ENCODE data around the gene BTBD3. TPM values are rescaled to one million over a fixed set of nuclear protein-coding genes. Genes with fewer than 3 reads are reported as not detected.

BTBD3 gene
- 4.7 TPM for total RNA-seq

DNA sequence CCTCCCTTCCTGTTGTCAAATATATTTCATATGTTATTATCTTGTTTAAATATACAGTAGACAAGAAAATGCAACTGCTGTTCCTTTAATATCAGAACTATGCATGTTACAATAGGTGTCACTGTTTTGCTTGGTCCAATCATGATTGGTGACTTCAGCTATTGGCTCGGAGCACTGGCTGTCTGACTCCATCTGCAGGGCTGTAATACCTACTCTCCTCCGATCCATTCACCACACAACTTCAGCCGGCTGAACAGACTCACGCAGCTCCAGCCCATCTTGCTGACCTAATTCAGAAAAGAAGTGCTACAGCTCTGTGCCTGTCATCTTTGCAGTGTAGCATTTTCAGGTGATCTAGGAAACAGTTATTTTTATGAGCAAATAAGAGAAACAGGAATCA is at the start of gene BTBD3:
TSS of gene BTBD3 (plus strand) at position 231 of the 400 bp plus-strand sequence. CDS start 383 bp downstream, outside the sequence.
- H3K27me3 ChIP-seq (ENCODE audit: insufficient read depth, low read length), result no peaks in the 10 kb centered on the region
- H3K9me3 ChIP-seq (ENCODE audit: low read depth, low read length), result no peaks in the 10 kb centered on the region
- peaks cover 8% of the 10 kb centered on the region for H3K4me1 ChIP-seq (ENCODE audit: insufficient read depth, low read length)
- H3K4me3 ChIP-seq (ENCODE audit: low read length), result no peak within 1 kb of the TSS

DNA sequence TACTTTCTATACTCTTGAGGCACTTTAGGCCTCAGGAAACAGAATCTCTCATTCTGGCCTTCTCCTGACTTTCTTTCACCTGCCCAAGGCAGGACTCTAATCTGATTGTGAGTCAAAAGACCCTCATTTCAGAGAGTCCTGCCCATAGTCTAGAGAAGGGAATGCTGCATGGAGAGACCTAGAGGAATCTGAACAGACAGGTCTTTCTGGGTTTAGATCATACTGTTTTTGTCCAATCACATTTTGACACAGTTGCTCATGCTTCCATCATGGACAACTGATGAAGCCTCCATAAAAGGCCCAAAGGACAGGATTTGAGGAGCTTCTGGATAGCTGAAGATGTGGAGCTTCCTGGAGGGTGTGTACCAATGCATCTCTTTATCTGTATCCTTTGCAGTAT is 48.1 kb upstream of the BTBD3 start:
- Histone ChIP-seq H3K4me1 (ENCODE audit: insufficient read depth, low read length) (no peaks in the 10 kb centered on the region), H3K4me3 (ENCODE audit: low read length) (no peak overlapping the region), H3K9me3 (ENCODE audit: low read depth, low read length) (no peaks in the 10 kb centered on the region), H3K27me3 (ENCODE audit: insufficient read depth, low read length) (no peaks in the 10 kb centered on the region)

DNA sequence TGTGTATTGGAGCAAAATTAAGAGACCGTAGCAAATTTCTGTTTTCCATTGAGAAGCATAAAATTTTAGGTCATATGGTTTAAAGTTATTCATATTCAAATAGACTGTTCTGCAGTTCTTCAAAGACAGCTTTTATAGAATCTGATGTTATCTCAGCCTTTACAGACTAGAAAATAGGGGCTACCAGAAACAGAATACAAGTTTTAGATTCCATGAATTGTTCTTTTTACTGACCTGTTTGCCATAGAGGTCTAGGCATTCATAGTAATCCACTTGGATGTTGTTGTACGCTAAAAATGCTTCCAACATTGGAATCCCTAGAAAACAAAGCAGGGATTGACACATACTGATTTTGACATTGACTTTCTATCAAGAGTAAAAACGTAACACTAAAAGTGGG is 47.3 kb upstream of the BTBD3 start:
- H3K4me1 ChIP-seq (ENCODE audit: insufficient read depth, low read length), result no peaks in the 10 kb centered on the region
- H3K9me3 ChIP-seq (ENCODE audit: low read depth, low read length), result no peaks in the 10 kb centered on the region
- no peak overlapping the region for H3K4me3 ChIP-seq (ENCODE audit: low read length)
- H3K27me3 ChIP-seq (ENCODE audit: insufficient read depth, low read length), result no peaks in the 10 kb centered on the region

DNA sequence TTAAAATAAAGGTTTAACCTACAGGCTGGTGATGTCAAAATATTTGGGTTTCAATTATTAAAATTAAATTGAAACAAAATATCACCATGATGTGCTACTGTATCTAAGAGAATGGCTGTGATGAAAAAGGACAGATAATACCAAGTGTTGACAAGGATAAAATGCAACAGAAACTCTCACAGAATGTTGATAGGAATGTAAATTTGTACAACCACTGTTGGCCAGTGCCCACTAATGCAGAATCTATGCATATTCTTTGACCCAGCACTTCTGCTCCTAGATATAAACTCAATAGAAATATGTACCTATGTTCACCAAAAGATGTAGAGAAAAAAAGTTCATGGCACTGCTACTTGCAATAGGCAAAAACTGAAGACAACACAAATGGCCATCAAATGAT is 41.1 kb upstream of the BTBD3 start:
- no peaks in the 10 kb centered on the region for H3K9me3 ChIP-seq (ENCODE audit: low read depth, low read length)
- no peaks in the 10 kb centered on the region for H3K4me1 ChIP-seq (ENCODE audit: insufficient read depth, low read length)
- no peak overlapping the region for H3K4me3 ChIP-seq (ENCODE audit: low read length)
- no peaks in the 10 kb centered on the region for H3K27me3 ChIP-seq (ENCODE audit: insufficient read depth, low read length)

DNA sequence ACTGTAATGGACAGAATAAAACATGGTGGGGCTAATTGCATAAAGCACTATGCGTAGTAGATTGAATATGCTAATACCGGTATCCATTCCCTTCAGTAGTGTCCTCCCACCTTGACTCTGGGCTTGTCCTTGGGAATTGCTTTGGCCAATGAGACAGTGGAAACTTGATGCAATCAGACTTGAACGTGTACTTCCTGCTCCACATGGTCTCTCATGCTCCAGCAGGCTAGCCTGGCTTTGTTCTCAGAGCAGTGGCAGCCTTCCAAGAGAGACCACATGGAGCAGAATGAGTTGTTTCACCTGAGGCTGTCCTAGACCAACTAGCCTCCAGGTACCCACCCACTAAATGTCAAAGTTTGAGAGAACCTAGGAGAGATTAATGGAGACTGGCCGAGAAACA is 37.0 kb upstream of the BTBD3 start:
- no peaks in the 10 kb centered on the region for H3K9me3 ChIP-seq (ENCODE audit: low read depth, low read length)
- no peak overlapping the region for H3K4me3 ChIP-seq (ENCODE audit: low read length)
- H3K27me3 ChIP-seq (ENCODE audit: insufficient read depth, low read length), result no peaks in the 10 kb centered on the region
- H3K4me1 ChIP-seq (ENCODE audit: insufficient read depth, low read length), result no peaks in the 10 kb centered on the region

DNA sequence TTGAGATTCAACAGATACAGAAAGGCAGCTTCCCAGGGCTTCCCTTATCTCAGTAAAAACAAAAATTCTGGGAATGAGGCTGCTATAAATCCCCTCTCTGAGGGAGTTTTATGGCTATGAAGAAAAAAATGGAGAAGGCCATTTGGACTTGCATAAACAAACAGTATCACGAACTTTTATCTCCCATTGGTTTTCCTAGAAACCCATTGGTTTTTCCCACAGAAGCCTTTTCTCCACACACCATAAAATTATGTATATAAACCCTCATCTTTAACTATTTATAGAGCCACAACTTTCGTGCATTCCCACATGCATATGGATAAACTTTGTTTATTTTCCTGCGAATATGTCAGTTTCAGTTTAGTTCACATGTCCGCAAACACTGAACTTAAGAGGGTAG is 36.2 kb upstream of the BTBD3 start:
- H3K4me1 ChIP-seq (ENCODE audit: insufficient read depth, low read length), result no peaks in the 10 kb centered on the region
- H3K27me3 ChIP-seq (ENCODE audit: insufficient read depth, low read length), result no peaks in the 10 kb centered on the region
- no peaks in the 10 kb centered on the region for H3K9me3 ChIP-seq (ENCODE audit: low read depth, low read length)
- no peak overlapping the region for H3K4me3 ChIP-seq (ENCODE audit: low read length)

DNA sequence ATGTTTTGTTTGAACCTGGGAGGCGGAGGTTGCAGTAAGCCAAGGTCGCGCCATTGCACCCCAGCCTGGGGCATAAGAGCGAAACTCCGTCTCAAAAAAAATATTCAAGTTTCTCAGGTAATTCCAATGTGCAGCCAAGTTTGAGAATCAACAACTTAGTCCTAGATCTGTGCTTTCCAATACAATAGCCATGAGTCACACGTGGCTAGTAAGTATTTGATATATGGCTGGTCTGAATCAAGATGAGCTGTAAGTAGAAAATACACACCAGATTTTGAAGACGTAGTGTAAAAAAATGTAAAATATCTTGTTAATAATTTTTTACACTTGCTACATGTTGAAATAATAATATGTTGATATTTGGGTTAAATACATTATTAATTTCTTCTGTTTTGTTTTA is 35.0 kb upstream of the BTBD3 start:
- H3K9me3 ChIP-seq (ENCODE audit: low read depth, low read length), result no peaks in the 10 kb centered on the region
- H3K27me3 ChIP-seq (ENCODE audit: insufficient read depth, low read length), result no peaks in the 10 kb centered on the region
- H3K4me3 ChIP-seq (ENCODE audit: low read length), result no peak overlapping the region
- no peaks in the 10 kb centered on the region for H3K4me1 ChIP-seq (ENCODE audit: insufficient read depth, low read length)

DNA sequence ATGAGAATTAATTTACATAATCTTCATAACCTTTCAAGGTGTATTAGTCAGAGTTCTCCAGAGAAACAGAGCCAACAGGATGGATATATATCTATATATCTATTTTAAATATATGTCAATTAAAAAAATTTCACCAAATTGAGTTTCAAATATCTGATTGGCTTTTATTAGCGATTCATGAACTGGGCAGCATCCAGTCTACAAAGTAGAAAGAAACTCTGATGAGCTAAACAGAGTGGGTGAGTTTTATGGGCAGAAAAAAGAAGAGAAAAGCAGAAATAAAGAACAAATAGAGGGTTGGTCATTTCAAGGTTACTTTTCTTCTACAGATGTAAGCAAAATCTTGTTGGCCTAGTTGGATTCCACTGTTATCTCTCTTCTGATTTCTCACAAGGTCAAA is 29.0 kb upstream of the BTBD3 start:
- Histone ChIP-seq H3K27me3 (ENCODE audit: insufficient read depth, low read length) (no peaks in the 10 kb centered on the region), H3K4me1 (ENCODE audit: insufficient read depth, low read length) (peaks cover 15% of the 10 kb centered on the region), H3K4me3 (ENCODE audit: low read length) (no peak overlapping the region), H3K9me3 (ENCODE audit: low read depth, low read length) (no peaks in the 10 kb centered on the region)

DNA sequence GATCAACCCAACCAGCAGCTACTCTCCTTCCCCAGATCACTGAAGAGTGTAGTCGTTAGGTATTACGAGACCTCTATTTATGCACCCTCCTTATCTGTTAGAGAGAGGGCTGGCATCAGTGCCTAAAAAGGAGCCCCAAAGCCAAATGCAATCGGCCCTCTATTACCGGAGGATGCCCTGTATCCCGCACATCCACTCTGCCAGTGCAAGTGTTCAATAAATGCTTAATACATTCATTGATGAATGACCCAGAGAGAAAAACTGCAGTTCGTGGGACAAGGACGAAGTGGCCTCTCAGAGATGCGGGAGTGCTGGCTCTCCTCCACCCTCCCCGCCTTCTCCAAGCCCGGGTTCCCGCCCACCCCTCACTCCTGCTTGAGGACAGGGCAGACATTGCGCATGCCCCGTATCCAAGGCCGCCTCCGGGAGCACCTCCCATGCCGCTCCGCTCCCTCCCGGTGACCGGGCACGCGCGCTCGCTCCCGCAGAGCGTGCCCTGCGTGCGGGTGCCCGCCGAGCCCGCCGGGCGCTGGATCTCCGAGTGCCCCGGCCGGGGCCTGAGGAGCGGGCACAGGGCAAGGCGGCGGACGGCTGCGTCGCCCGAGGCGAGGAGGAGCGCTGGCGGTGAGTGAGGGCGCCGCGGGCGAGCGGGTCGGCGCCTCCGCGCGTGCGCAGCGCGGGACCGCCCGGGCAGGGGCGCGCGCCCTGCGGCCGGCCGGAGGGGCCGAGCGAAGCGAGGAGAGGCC is 27.2 kb upstream of the BTBD3 start:
- Histone ChIP-seq H3K27me3 (ENCODE audit: insufficient read depth, low read length) (no peaks in the 10 kb centered on the region), H3K4me1 (ENCODE audit: insufficient read depth, low read length) (peaks cover 15% of the 10 kb centered on the region), H3K4me3 (ENCODE audit: low read length) (peak overlapping the region; percentile 51), H3K9me3 (ENCODE audit: low read depth, low read length) (no peaks in the 10 kb centered on the region)

DNA sequence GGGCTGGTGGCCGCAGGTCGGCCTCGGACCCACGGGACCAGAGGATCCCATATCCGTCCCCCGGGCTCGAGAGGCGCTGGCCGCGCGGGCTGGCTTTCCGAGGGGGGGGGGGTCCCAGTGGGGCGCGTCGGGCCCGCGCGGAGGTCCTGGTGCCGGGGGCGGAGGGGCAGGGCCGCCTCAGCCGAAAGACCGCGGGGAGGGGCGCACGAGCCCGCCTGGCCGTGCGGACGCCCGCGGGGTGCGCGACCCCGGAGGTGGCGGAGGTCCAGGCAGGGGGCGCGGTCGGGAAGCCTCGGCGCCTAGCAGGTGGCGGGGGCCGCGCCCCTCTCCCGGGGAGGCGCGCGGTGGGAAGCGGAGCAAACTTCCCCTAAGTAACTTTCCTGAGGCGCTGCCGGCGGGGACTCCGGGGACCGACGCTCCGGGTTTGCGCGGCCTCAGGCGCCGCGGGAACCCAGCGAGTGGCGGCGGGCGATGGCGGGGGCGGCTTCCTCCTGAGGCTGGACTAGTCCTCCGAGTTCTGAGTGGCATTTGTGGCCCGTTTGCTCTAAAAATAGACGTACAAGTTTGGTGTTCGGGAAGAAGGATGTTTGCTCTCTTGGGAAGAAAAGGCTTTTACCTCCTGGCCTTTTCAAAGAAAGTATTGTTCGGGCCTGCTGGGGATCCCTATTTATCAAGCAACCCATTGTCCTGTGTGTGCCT is 26.5 kb upstream of the BTBD3 start:
- H3K27me3 ChIP-seq (ENCODE audit: insufficient read depth, low read length), result no peaks in the 10 kb centered on the region
- peak overlapping the region; percentile 51 for H3K4me3 ChIP-seq (ENCODE audit: low read length)
- H3K9me3 ChIP-seq (ENCODE audit: low read depth, low read length), result no peaks in the 10 kb centered on the region
- peaks cover 15% of the 10 kb centered on the region for H3K4me1 ChIP-seq (ENCODE audit: insufficient read depth, low read length)

DNA sequence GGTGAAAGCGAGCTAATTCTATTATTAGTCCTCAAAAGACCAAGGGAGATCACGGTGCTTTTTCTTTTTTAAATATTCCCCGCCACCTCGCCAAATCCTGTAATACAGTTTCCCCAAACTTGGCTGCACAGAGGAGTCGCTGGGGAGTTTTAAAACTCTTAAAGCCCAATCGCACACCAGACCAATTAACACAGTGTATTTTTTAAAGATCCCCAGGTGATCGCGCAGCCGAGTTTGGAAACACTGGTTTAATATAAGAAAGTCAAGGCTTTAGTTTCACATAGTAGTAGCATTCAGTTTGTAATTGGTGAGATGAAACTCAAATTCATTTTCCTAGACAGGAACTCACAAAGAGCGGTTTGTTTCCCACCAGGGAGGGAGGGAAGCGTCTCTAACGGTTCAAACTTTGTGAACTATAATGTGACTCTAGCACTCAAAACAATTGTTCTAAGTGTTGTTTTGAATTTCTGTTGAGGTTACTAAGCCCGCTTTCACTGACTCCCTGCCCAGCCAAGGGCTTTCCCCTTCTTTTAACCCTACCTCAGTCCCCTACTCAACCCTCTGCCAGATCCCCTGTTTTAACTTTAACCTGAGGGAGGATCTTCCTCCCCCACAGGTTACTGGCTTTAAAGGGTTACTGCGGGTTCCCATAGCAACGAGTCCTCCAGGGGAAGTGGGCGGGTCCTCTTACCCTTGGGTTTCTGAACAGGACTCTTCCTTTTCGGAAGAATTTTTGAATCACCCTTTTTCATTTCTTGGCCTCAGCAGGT is 25.7 kb upstream of the BTBD3 start:
- H3K4me1 ChIP-seq (ENCODE audit: insufficient read depth, low read length), result peaks cover 15% of the 10 kb centered on the region
- no peaks in the 10 kb centered on the region for H3K27me3 ChIP-seq (ENCODE audit: insufficient read depth, low read length)
- no peaks in the 10 kb centered on the region for H3K9me3 ChIP-seq (ENCODE audit: low read depth, low read length)
- H3K4me3 ChIP-seq (ENCODE audit: low read length), result peak overlapping the region; percentile 51

DNA sequence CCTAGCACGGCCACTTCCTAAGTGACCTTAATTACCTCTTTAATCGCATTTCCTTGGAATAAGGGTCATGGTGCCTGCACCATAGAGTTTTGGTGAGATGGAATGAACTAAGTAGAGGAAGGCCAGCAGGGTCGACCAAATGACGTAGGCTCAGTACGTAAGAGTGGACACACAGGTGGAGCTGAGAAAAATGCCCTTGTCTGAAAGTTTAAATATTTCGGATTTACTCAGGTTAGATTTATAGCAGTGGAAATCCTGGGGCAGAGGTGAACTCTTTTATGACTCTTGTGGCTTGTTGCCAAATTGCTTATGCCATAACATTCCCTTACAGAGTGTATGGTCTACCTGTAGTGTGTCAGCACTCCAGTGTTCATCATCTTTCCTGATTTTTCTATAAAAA is 23.6 kb upstream of the BTBD3 start:
- H3K27me3 ChIP-seq (ENCODE audit: insufficient read depth, low read length), result no peaks in the 10 kb centered on the region
- no peaks in the 10 kb centered on the region for H3K9me3 ChIP-seq (ENCODE audit: low read depth, low read length)
- no peak overlapping the region for H3K4me3 ChIP-seq (ENCODE audit: low read length)
- peaks cover 15% of the 10 kb centered on the region for H3K4me1 ChIP-seq (ENCODE audit: insufficient read depth, low read length)

DNA sequence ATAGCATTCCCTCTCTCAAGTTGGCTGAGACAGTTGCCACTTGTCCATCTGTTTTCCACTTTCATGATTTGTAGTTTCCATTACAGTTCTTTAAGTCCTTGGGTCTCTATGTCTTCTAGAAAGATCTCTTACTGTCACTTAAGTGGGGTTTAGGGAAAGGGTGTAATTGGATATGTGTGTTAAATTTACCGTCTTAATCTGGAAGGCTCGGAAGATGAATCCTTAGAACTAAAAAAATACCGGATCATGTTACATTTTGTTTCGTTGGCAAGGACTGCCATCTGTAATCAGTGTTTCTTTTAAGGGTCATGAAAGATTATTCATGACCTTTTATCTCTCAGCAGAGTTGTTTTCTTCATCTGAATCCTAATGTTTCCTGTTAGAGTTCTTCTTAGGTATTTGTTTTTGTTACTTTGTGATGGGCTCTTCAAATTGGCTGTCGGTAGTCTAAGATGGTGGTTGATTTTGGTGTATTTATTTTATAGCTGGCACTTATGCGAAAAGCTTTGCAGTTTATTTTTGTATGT is 21.8 kb upstream of the BTBD3 start:
- Histone ChIP-seq H3K4me3 (ENCODE audit: low read length) (no peak overlapping the region), H3K9me3 (ENCODE audit: low read depth, low read length) (no peaks in the 10 kb centered on the region), H3K27me3 (ENCODE audit: insufficient read depth, low read length) (no peaks in the 10 kb centered on the region), H3K4me1 (ENCODE audit: insufficient read depth, low read length) (peaks cover 11% of the 10 kb centered on the region)

DNA sequence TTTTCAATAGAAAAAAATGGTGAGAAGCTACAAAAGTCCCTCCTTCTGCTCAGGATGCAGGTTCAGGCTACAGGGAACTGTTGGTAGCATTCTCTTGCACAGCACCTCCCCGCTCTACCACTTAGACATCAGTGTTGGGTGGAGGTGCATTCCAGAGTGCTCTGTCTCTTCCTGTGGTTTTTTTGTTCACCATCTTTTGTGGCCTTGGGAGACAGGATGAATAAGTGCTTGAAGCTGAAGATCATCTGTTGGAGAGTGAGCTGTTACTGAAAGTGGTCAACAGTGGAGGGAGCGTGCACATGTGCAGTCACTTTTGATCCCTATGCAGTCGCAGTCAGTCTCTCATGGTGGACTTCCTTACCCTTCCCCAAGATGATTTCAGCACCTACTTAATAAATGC is 16.6 kb upstream of the BTBD3 start:
- Histone ChIP-seq H3K4me1 (ENCODE audit: insufficient read depth, low read length) (no peaks in the 10 kb centered on the region), H3K4me3 (ENCODE audit: low read length) (no peak overlapping the region), H3K27me3 (ENCODE audit: insufficient read depth, low read length) (no peaks in the 10 kb centered on the region), H3K9me3 (ENCODE audit: low read depth, low read length) (no peaks in the 10 kb centered on the region)

DNA sequence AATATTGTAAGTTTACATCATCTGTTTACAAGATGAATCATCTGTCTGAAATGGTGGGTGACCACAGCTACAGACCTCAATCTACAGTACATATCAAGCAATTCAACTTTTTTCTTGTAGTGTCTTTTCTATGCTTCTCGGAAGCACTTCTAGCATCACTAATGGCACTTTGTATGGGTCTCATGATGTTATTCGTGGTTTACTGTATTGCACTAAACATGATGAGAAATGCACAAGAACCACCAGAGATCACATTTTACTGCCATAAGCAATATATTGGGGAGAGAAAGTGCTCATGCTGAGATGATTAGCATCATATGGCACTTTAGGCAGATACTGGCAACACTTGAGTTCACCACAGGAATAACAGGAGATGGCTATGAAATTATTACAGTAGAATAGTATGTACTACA is 15.4 kb upstream of the BTBD3 start:
- Histone ChIP-seq H3K9me3 (ENCODE audit: low read depth, low read length) (no peaks in the 10 kb centered on the region), H3K4me3 (ENCODE audit: low read length) (no peak overlapping the region)

More for the DNA sequence above, 15.4 kb upstream of the BTBD3 start:
- Histone ChIP-seq H3K27me3 (ENCODE audit: insufficient read depth, low read length) (no peaks in the 10 kb centered on the region), H3K4me1 (ENCODE audit: insufficient read depth, low read length) (no peaks in the 10 kb centered on the region)

Data from mononuclear cell (primary cell).